Left cardiac atrium (tissue), 4 donors: ENCODE measurements around the gene MAPK10. TPM values are rescaled to one million over a fixed set of nuclear protein-coding genes. Genes with fewer than 3 reads are reported as not detected.
A peak's percentile ranks its signal among the peaks of the same experiment; 100 is the strongest.
"Not testable (repeated sequence)": the region's sequence is repeated elsewhere in the genome, so short reads cannot be mapped to it uniquely, and the experiment has no call there.

ENCODE experiments used
- ATAC-seq, 2 donors: fragments of 200-7000 bp; cut with Tn5 transposase; one replicate each; pipeline ENCODE4 v1.9.1; 2020; ENCODE audit warnings: mild to moderate bottlenecking in 2 of 2, moderate library complexity in 2 of 2
- DNase-seq: peaks from one replicate; pipeline ENCODE4 v3.0.0-alpha.2; 2020
- intact Hi-C, 2 donors: fragments of 100-400 bp; cut with DNase I; formaldehyde crosslinking; loops; one replicate each; pipeline versions ENCODE4 v1.14.1 to v1.15.1; 2022 to 2023
- total RNA-seq, 2 donors: library from RNA; stranded (reverse); fragmentation: NEBNext Ultra II Directional; extraction: Animal tissue kit (Norgen Biotek cat#: 25700); gene quantifications; one replicate each; pipeline ENCODE4 v1.2.1, GENCODE V29; 2021
- donor health status: DM: no; HTN: yes; CAD: no.
- donor health status: DM: no; HTN: yes; CAD: no; lungs with severe emphysema.
- donor health status: DM: yes; HTN: yes; CAD: no.
- donor health status: Dilated cardiomyopathy.

The MAPK10 gene
- total RNA-seq, 2 donors from 2014 or later: 9.8 to 20.3 TPM

GRCh38 chr4:86346320-86346719 lies 13.5 kb downstream of the MAPK10 start:
- DNase-seq: no peak
- intact Hi-C loops: no loop called here
- ATAC-seq: no peak

GRCh38 chr4:86344127-86344526 lies 15.7 kb downstream of the MAPK10 start:
- ATAC-seq (no peak), DNase-seq (no peak)
- intact Hi-C loops: no loop called here

GRCh38 chr4:86338989-86339388 lies 20.9 kb downstream of the MAPK10 start:
- intact Hi-C loops: no loop called here
- DNase-seq: no peak
- peak; percentile 74 to 96 for ATAC-seq

GRCh38 chr4:86338521-86338920 lies 21.3 kb downstream of the MAPK10 start:
- intact Hi-C loops: no loop called here
- DNase-seq: no peak
- ATAC-seq: peak; percentile 30 to 75

GRCh38 chr4:86334020-86334750 lies 25.7 kb downstream of the MAPK10 start:
- intact Hi-C loops: no loop called here
- ATAC-seq (no peak), DNase-seq (no peak)

GRCh38 chr4:86333236-86333635 lies 26.6 kb downstream of the MAPK10 start:
- intact Hi-C loops: no loop called here
- ATAC-seq (peak in 1 of 2 donors; percentile 49), DNase-seq (no peak)

- DNase-seq: no peak
- intact Hi-C loops: no loop called here
- ATAC-seq: no peak
These were observed 28.7 kb downstream of the MAPK10 start for GRCh38 chr4:86330961-86331742.

GRCh38 chr4:86330411-86330810 lies 29.4 kb downstream of the MAPK10 start:
- DNase-seq, ATAC-seq, intact Hi-C loops: not testable (repeated sequence)

GRCh38 chr4:86329431-86329830 lies 30.4 kb downstream of the MAPK10 start:
- ATAC-seq: no peak
- no peak for DNase-seq
- intact Hi-C loops: no loop called here

GRCh38 chr4:86326400-86326799 lies 33.5 kb downstream of the MAPK10 start:
- intact Hi-C loops: no loop called here
- ATAC-seq (no peak), DNase-seq (no peak)

- DNase-seq: no peak
- no peak for ATAC-seq
- intact Hi-C loops: no loop called here
These were observed 40.5 kb downstream of the MAPK10 start for GRCh38 chr4:86319390-86319789.

- intact Hi-C loops: no loop called here
- DNase-seq (no peak), ATAC-seq (no peak)
These were observed 44.3 kb downstream of the MAPK10 start for GRCh38 chr4:86315579-86315978.

GRCh38 chr4:86313656-86314055 lies 46.2 kb downstream of the MAPK10 start:
- ATAC-seq (no peak), DNase-seq (no peak)
- intact Hi-C loops: no loop called here

- ATAC-seq (no peak), DNase-seq (no peak)
- intact Hi-C loops: no loop called here
These were observed 52.4 kb downstream of the MAPK10 start for GRCh38 chr4:86307432-86307831.

GRCh38 chr4:86306816-86307215 lies 53.0 kb downstream of the MAPK10 start:
- DNase-seq (no peak), ATAC-seq (no peak)
- intact Hi-C loops: no loop called here

GRCh38 chr4:86302830-86303229 lies 57.0 kb downstream of the MAPK10 start:
- DNase-seq: no peak
- intact Hi-C loops: no loop called here
- no peak for ATAC-seq

GRCh38 chr4:86302251-86302650 lies 57.6 kb downstream of the MAPK10 start:
- intact Hi-C loops: no loop called here
- DNase-seq (peak; percentile 36), ATAC-seq (peak; percentile 72 to 96)

GRCh38 chr4:86300516-86300915 lies 59.3 kb downstream of the MAPK10 start:
- intact Hi-C loops: no loop called here
- ATAC-seq: no peak
- DNase-seq: no peak

GRCh38 chr4:86296865-86297264 lies 63.0 kb downstream of the MAPK10 start:
- ATAC-seq (no peak), DNase-seq (no peak)
- intact Hi-C loops: no loop called here

GRCh38 chr4:86294883-86295282 lies 65.0 kb downstream of the MAPK10 start:
- ATAC-seq (no peak), DNase-seq (no peak)
- intact Hi-C loops: no loop called here

GRCh38 chr4:86291180-86291579 lies 68.7 kb downstream of the MAPK10 start:
- no peak for ATAC-seq
- intact Hi-C loops: no loop called here
- DNase-seq: no peak
